ES-I3 (cell line): Measurements from ENCODE around the gene OTUB1.

Experiments used
- H3K36me3 ChIP-seq: 2 replicates; pipeline ENCODE4 v1.6.1; 2013; ENCODE audit warnings: mild to moderate bottlenecking, low read length, control low read depth, moderate library complexity; ENCODE audit not compliant: insufficient read depth
- H3K4me1 ChIP-seq: 2 replicates; pipeline ENCODE4 v1.6.1; 2013; ENCODE audit warnings: mild to moderate bottlenecking, control low read depth, low read length; ENCODE audit not compliant: insufficient read depth
- H3K9ac ChIP-seq: 2 replicates; pipeline ENCODE4 v1.6.1; 2013; ENCODE audit warnings: low read depth, mild to moderate bottlenecking, low read length, moderate library complexity
- H3K9me3 ChIP-seq: 2 replicates; pipeline ENCODE4 v1.6.1; 2013; ENCODE audit warnings: mild to moderate bottlenecking, low read length, moderate library complexity; ENCODE audit not compliant: control insufficient read depth, insufficient read depth

OTUB1 gene

GRCh38 chr11:63986156-63986931 is at the start of gene OTUB1:
OTUB1 (plus strand) TSS chr11:63986438; CDS start chr11:63986457, 19 bp downstream.
- H3K9ac ChIP-seq = peak within 1 kb of the TSS; percentile 92
- peaks cover 17% of the 10 kb centered on the region; the same call in 1 of the 2 replicates for H3K4me1 ChIP-seq
- H3K36me3 ChIP-seq = peaks cover 8% of the 10 kb centered on the region; the same call in 1 of the 2 replicates
- H3K9me3 ChIP-seq = no peaks in the 10 kb centered on the region

GRCh38 chr11:63937713-63938478 is 48.3 kb upstream of the OTUB1 start:
- Histone ChIP-seq H3K4me1 (no peaks in the 10 kb centered on the region), H3K9ac (peak overlapping the region; percentile 61), H3K9me3 (no peaks in the 10 kb centered on the region), H3K36me3 (no peaks in the 10 kb centered on the region)

GRCh38 chr11:63938479-63939396 is 47.5 kb upstream of the OTUB1 start, which contains the start of gene NAA40:
NAA40 (plus strand) TSS chr11:63939002; CDS start chr11:63939097, 95 bp downstream.
- Histone ChIP-seq H3K9me3 (no peaks in the 10 kb centered on the region), H3K36me3 (no peaks in the 10 kb centered on the region), H3K9ac (peak within 1 kb of the TSS; percentile 90), H3K4me1 (no peaks in the 10 kb centered on the region)

- no peaks in the 10 kb centered on the region for H3K9me3 ChIP-seq
- no peaks in the 10 kb centered on the region for H3K4me1 ChIP-seq
- H3K36me3 ChIP-seq = no peaks in the 10 kb centered on the region
- H3K9ac ChIP-seq = peak overlapping the region; percentile 90
Observed at GRCh38 chr11:63939397-63939891, 46.8 kb upstream of the OTUB1 start.

- Histone ChIP-seq H3K9me3 (no peaks in the 10 kb centered on the region), H3K36me3 (no peaks in the 10 kb centered on the region), H3K9ac (no peak overlapping the region), H3K4me1 (no peaks in the 10 kb centered on the region)
Observed at GRCh38 chr11:63940786-63941185, 45.5 kb upstream of the OTUB1 start.

GRCh38 chr11:63941901-63942300 is 44.3 kb upstream of the OTUB1 start:
- Histone ChIP-seq H3K36me3 (no peaks in the 10 kb centered on the region), H3K9me3 (no peaks in the 10 kb centered on the region), H3K9ac (no peak overlapping the region), H3K4me1 (no peaks in the 10 kb centered on the region)

GRCh38 chr11:63942803-63943202 is 43.4 kb upstream of the OTUB1 start:
- H3K9ac ChIP-seq = no peak overlapping the region

GRCh38 chr11:63944987-63945386 is 41.3 kb upstream of the OTUB1 start:
- no peaks in the 10 kb centered on the region for H3K36me3 ChIP-seq
- H3K4me1 ChIP-seq = no peaks in the 10 kb centered on the region
- H3K9me3 ChIP-seq = no peaks in the 10 kb centered on the region
- no peak overlapping the region for H3K9ac ChIP-seq

More at GRCh38 chr11:63942803-63943202, 43.4 kb upstream of the OTUB1 start:
- Histone ChIP-seq H3K36me3 (no peaks in the 10 kb centered on the region), H3K9me3 (no peaks in the 10 kb centered on the region), H3K4me1 (no peaks in the 10 kb centered on the region)

- H3K9me3 ChIP-seq = no peaks in the 10 kb centered on the region
- H3K36me3 ChIP-seq = no peaks in the 10 kb centered on the region
- H3K4me1 ChIP-seq = no peaks in the 10 kb centered on the region
- H3K9ac ChIP-seq = no peak overlapping the region
Observed at GRCh38 chr11:63945477-63946163, 40.6 kb upstream of the OTUB1 start.

GRCh38 chr11:63951779-63952536 is 34.3 kb upstream of the OTUB1 start:
- peaks cover 8% of the 10 kb centered on the region; the same call in 1 of the 2 replicates for H3K36me3 ChIP-seq
- no peaks in the 10 kb centered on the region for H3K4me1 ChIP-seq
- no peaks in the 10 kb centered on the region for H3K9me3 ChIP-seq
- no peak overlapping the region for H3K9ac ChIP-seq

GRCh38 chr11:63952570-63952969 is 33.7 kb upstream of the OTUB1 start:
- Histone ChIP-seq H3K36me3 (peaks cover 8% of the 10 kb centered on the region; the same call in 1 of the 2 replicates), H3K4me1 (no peaks in the 10 kb centered on the region), H3K9ac (no peak overlapping the region), H3K9me3 (no peaks in the 10 kb centered on the region)

- H3K4me1 ChIP-seq = no peaks in the 10 kb centered on the region; the same call in 1 of the 2 replicates
- no peak overlapping the region for H3K9ac ChIP-seq
- H3K36me3 ChIP-seq = peaks cover 8% of the 10 kb centered on the region; the same call in 1 of the 2 replicates
- no peaks in the 10 kb centered on the region for H3K9me3 ChIP-seq
Observed at GRCh38 chr11:63958008-63958407, 28.2 kb upstream of the OTUB1 start.
